Suprapubic skin (tissue), 4 donors: ENCODE data around the gene DAAM1.

Experiments
- CTCF ChIP-seq, 2 donors: fragments of 200-600 bp in 1 of 2; fragments of 450-650 bp in 1 of 2; sonication (generic) in 1 of 2; IDR thresholded peaks; one replicate each; pipeline ENCODE4 v1.5.1; 2016 to 2019; ENCODE audit warnings: antibody characterized with exemption in 2 of 2, mild to moderate bottlenecking in 1 of 2, moderate library complexity in 1 of 2
- EP300 ChIP-seq: sonication (generic); formaldehyde crosslinking; IDR thresholded peaks from one replicate; pipeline ENCODE4 v1.6.1; 2017; ENCODE audit warnings: antibody characterized with exemption
- POLR2A ChIP-seq, 2 donors: fragments of 450-650 bp; IDR thresholded peaks; one replicate each; pipeline ENCODE4 v1.6.1; 2017; ENCODE audit warnings: antibody characterized with exemption in 2 of 2, mild to moderate bottlenecking in 2 of 2, moderate library complexity in 2 of 2
- POLR2AphosphoS5 ChIP-seq, 3 donors: sonication (generic); formaldehyde crosslinking; IDR thresholded peaks; one replicate each; pipeline ENCODE4 v1.6.1; 2017; ENCODE audit warnings: antibody characterized with exemption in 3 of 3

- no peak for TF ChIP-seq CTCF (IDR thresholded peaks at IDR 0.05)
- TF ChIP-seq POLR2A (IDR thresholded peaks at IDR 0.05) = no peak
- no peak for TF ChIP-seq POLR2AphosphoS5 (IDR thresholded peaks at IDR 0.05)
- TF ChIP-seq EP300 = no peak
Measured at GRCh38 chr14:59419303-59419702, 230.8 kb downstream of the DAAM1 start.
